ENCODE data around the gene IFNA7.
A peak's percentile ranks its signal among the peaks of the same experiment; 100 is the strongest.
"Not testable (repeated sequence)": the region's sequence is repeated elsewhere in the genome, so short reads cannot be mapped to it uniquely, and the experiment has no call there.

The IFNA7 gene

DNA sequence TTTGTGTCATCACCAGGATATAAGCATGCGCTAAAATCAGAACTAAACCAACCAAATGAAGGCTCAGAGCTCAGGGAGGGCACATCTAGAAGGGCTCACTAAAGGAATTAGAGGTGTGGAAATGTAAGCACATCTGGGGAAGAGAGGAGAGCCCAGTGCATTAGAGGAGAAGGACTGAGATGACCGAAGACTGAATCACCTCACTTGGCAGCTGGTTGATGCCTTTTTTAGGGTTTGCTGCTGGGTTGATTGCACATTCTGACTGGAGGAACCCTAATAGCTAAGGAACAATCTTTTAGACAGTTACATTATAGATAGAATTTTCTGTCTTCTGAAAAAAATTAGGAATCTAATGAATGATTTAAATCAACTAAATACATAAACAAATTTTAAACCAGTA is 27.3 kb downstream of the IFNA7 start:
- no peak for DNase-seq

DNA sequence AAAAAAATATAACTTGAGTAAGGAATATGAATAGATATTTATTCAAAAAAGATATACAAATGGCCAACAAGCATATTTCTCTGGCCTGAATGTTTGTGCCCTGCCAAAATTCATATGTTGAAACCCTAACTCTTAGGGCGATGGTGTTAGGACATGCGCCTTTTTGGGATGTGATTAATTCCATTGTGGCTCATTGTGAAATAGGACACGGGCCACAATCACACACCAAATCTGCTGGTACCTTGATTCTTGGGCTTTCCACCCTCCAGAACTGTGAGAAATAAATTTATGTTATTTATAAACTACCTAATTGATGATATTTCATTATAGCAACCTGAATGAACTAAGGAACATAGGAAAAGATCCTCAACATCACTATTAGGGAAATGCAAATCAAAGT is 29.8 kb downstream of the IFNA7 start:
- no peak for DNase-seq

DNA sequence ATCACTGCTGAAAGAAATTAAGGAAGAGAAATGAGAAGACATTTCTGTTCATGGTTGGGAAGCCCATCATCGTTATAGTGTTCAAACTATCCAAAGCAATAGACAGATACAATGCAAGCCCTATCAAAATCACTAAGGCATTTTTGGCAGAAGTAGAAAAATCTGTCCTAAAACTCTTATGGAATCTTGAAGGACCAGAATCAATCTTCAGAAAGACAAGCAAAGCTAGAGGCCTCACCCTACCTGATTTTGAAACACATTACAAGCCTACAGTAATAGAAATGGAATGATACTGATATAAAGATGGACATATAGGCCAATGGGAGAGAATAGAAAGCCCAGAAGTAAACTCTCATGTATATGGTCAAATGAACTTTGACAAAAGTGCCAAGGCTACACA is 30.7 kb downstream of the IFNA7 start:
- no peak for DNase-seq

DNA sequence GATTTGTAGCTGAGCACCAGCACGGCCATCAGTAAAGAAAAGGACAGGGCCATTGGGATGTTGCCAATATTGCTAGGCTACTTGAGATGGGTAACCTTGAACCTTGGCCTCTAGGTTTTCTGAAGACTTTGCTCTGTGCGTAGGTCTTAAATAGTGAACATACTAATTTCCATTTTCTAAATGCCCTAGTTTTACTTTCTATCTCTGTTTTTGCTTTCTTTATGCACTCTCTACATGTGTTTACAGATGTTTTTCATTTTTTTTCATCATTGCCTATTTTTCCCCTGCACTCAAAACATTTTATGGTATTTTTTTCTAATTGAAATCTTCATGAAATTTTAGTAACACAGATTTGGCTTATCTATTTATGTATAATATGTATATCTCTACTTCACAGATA is 35.4 kb downstream of the IFNA7 start, which contains the start of gene IFNA21:
IFNA21 (minus strand) TSS at position 101 of the 400 bp plus-strand sequence; CDS start at position 53, 48 bp downstream.
- not testable (repeated sequence) for DNase-seq

DNA sequence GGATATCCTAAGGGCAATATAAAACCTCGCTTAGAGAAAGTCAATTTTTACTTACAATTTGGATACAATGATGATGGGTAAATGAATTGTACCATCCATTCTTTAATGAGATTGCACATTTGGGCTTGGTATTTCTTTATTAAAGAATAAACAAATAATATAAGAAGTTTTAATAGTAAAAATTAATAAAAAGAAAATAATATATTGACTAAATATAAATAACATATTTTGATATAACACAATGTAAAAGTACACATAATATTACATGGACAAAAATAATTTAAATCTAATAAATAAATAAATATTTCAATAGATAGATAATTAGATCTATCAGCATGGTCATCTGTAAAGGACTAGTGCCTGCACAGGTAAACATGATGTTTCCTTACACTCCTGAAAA is 36.5 kb downstream of the IFNA7 start:
- DNase-seq: no peak

DNA sequence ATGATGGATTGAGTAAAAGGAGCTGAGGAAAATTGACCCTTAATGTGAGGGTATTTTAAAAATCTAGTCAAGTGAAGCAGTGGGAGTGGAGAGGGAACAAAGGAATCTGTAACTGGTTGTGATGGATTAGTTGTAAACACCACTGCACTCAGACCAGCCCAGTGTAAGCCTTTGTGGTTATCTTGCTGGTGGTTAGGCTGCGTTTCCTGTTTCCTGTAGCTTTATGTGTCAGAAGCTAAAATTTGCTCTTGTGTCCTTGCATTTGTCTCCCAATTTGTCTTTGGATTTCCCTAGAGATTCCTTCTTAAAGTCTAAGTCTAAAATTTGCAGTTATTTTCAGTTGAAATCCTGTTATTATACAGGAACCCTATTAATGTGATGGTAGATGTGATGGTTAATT is 41.8 kb downstream of the IFNA7 start:
- peak; percentile 7 for DNase-seq

DNA sequence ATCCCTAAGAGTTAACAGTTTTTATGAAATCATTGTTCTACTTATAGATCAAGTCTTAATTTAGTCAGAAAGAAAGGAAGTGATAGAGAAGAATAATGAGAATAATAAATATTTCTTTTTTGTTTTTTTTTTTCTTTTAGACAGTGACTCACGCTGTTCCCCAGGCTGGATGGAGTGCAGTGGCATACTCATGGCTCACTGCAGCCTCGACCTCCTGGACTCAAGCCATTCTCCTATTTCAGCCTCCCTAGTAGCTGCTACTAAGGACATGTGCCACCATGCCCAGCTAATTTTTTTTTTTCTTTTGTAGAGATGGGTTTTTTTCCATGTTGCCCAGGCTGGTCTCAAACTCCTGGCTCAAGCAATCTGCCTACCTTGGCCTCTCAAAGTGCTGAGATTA is 46.5 kb downstream of the IFNA7 start:
- no peak for DNase-seq

DNA sequence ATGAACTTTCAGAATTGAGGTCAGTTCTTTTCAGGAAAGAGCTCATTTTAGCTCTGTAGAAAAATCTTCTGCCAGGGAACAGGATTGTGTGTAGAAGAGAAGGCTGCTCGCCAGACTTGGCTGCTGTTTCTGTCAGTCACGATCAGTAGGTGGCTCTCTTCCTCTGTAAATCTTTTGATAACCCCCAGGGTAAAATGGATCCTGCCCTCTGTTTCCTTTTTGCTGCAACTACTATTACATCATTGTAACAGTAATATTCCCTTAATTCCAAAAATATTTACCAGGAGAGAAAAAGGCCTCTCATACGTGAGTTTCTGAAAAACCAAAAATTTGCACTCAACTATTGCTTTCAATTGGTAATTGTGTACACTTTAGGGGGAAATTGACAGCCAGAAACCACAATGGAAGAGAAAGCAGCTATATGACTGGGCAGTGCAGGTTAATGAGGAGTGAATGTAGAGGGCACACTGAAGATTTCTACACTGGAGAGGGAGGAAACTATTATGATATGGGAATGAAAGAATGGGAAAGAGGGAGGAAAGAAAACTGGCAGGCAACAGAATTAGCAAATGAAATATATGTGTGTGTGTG is 47.9 kb downstream of the IFNA7 start:
- DNase-seq: peak; percentile 39

DNA sequence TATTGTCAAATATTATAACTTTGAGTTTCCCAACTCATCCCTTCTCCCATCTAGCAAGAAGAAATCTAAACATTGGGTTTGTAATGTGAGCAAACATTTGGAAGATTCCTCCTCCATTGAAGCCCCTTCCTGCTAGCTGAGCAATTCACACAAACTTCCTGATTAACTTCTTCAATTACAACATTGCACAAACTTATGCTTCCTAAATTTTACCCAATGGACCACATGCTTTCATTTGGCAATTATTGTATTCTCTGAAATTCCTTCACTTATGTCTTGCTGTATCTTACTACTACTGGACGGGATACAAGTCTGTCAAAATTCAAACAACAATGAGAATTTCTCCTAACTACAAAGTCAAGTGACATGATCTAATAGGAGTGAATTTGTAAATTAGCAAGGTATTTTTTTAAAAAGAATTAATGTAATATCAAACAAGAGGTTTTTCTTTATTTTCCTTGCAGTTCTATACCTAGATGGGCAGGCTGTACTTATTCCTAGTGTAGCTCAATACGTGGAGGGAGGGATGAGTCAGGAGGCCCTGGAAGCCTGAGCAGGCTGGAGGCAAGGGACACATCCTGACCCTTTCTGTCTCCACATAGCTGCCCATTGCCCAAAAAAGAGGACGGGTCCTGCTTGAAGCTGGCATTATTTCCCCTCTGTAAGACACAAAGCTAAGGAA is 48.5 kb downstream of the IFNA7 start:
- no peak for DNase-seq

All from NCI-H69 (cell line).